Prostate gland (tissue), 2 donors: ENCODE results near the gene CATSPERD.

Source experiments
- CTCF ChIP-seq, 4 experiments: fragments of 200-600 bp in 2 of 4; fragments of 450-650 bp in 2 of 4; sonication (generic) in 2 of 4; IDR thresholded peaks; 1 replicate in 3 of 4; 2 replicates in 1 of 4; pipeline ENCODE4 v1.5.1; 2016 to 2019; ENCODE audit warnings: antibody characterized with exemption in 4 of 4, mild to moderate bottlenecking in 2 of 4, moderate library complexity in 2 of 4
- POLR2A ChIP-seq: fragments of 450-650 bp; IDR thresholded peaks from one replicate; pipeline ENCODE4 v1.6.1; 2016; ENCODE audit warnings: antibody characterized with exemption, mild to moderate bottlenecking
- POLR2AphosphoS5 ChIP-seq: sonication (generic); formaldehyde crosslinking; IDR thresholded peaks from one replicate; pipeline ENCODE4 v1.6.1; 2017; ENCODE audit warnings: antibody characterized with exemption

GRCh38 chr19:5808120-5808816 is 87.8 kb downstream of the CATSPERD start:
- TF ChIP-seq CTCF (IDR thresholded peaks at IDR 0.05) (no peak), POLR2AphosphoS5 (no peak), POLR2A (no peak)
